Mesodermal cell (in vitro differentiated cells): ENCODE data around the gene ROCK1.
"Not testable (repeated sequence)": the region's sequence is repeated elsewhere in the genome, so short reads cannot be mapped to it uniquely, and the experiment has no call there.

Experiments used
- H3K27ac ChIP-seq: 2 replicates; pipeline ENCODE4 v1.7.0; 2013; ENCODE audit warnings: mild to moderate bottlenecking, low read depth, low read length, moderate library complexity; ENCODE audit not compliant: severe bottlenecking
- H3K36me3 ChIP-seq: 2 replicates; pipeline ENCODE4 v1.7.1; 2013; ENCODE audit warnings: mild to moderate bottlenecking, low read length, moderate library complexity; ENCODE audit not compliant: control insufficient read depth, insufficient read depth
- H3K4me1 ChIP-seq: one replicate; pipeline ENCODE4 v1.7.1; 2013; ENCODE audit warnings: mild to moderate bottlenecking, low read length; ENCODE audit not compliant: insufficient read depth, control insufficient read depth, poor library complexity, severe bottlenecking
- H3K4me3 ChIP-seq: 2 replicates; pipeline ENCODE4 v1.7.0; 2013; ENCODE audit warnings: low read length, control low read depth, mild to moderate bottlenecking; ENCODE audit not compliant: insufficient read depth, poor library complexity, severe bottlenecking; ENCODE audit errors: extremely low read depth
- H3K9me3 ChIP-seq: 2 replicates; pipeline ENCODE4 v1.7.1; 2013; ENCODE audit warnings: mild to moderate bottlenecking, low read length, moderate library complexity; ENCODE audit not compliant: control insufficient read depth
- WGBS, 2 experiments: methylation state at CpG; one replicate each; pipeline ENCODE4 v1.1.5; 2013; ENCODE audit warnings: missing lambda C conversion rate in 2 of 2; ENCODE audit not compliant: insufficient coverage in 2 of 2; 5-methylcytosine and 5-hydroxymethylcytosine counted together

ROCK1 gene

DNA sequence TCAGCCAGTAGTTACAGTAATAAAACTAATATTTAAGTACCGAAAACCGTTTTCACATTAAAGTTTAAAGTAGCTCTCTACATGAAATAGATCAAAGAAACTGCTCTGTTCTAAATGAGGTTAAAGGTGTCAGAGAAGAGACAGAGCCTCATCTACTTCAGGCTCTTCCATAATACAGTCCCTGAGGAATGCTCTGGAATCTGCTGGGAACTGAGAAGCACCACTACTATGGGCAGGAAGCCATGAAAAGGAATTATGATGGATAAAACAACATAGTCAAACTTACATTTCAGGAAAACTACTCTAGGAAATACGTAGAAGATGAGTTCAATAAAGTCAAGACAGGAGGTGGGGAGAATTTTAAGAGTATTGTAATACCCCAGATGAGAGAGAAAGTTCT lies 60.0 kb downstream of the ROCK1 start:
- 88 to 100% methylated on average over 1 of the region's 3 CpGs for WGBS, 2 experiments
- Histone ChIP-seq H3K4me3 (no peak overlapping the region), H3K9me3 (no peaks in the 10 kb centered on the region), H3K4me1 (no peaks in the 10 kb centered on the region), H3K27ac (no peak overlapping the region), H3K36me3 (peaks cover 3% of the 10 kb centered on the region)

DNA sequence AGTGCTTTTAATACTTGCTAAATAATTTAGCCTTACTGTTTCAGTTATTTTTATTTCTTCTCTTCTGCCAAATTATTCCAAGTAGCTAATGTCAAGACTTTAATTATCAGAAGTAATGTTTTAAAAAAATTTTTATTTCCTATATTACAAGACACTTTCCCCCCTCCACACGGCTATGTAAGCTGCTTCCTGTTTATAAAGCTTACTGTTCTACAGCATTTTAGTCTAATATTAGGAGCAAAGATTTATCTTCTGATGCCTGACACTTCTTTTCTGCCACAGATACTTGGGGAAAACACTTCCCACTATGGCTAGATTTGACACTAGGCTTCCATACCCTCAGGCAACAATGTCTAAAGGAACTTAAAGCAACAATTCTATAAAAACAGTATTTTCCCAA lies 62.3 kb downstream of the ROCK1 start:
- H3K36me3 ChIP-seq = peaks cover 15% of the 10 kb centered on the region
- no peak overlapping the region for H3K27ac ChIP-seq
- H3K9me3 ChIP-seq = no peaks in the 10 kb centered on the region
- WGBS, 2 experiments = no CpG with 5 or more reads among the region's 1 CpG
- no peak overlapping the region for H3K4me3 ChIP-seq
- no peaks in the 10 kb centered on the region for H3K4me1 ChIP-seq

DNA sequence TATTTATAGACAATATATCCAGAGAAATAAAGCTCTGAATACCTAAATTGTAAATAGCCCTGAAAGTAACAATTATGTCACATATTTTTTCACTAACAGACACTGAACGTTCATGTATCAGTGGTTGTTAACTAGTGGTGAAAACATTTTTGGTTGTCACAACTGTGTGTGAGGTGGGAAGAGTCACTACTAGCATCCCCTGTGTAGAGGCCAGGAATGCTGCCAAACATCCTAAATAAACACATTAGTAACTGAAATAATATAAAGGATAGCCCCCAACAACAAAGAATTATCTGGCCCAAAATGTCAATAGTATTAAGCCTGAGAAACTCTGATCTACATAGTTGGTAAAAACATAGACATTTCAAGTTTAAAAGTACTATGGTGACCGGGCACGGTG lies 64.5 kb downstream of the ROCK1 start:
- H3K4me3 ChIP-seq = no peak overlapping the region
- H3K36me3 ChIP-seq = peaks cover 18% of the 10 kb centered on the region
- WGBS, 2 experiments = 93 to 100% methylated on average over 2 of the region's 3 CpGs
- H3K4me1 ChIP-seq = no peaks in the 10 kb centered on the region
- no peaks in the 10 kb centered on the region for H3K9me3 ChIP-seq
- no peak overlapping the region for H3K27ac ChIP-seq

DNA sequence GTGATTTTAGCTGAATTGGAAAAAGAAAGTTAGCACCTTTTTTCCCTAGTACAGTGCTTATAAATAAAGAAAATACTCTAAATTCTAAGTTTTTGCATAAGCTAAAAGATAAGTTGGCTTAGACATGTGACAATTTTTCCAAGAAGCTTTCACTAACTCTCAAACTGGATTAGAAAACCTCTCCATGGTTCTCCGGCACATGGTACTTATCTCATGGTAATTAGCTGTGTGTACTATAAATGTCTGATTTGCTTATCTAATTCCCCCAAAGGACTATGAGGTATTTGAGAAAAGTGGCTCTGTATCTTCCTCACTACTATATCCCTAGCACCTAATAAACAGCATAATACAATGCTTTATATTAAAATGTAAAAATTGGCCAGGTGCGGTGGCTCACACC lies 71.1 kb downstream of the ROCK1 start:
- 100% methylated on average over 1 of the region's 2 CpGs; no CpG with 5 or more reads in 1 of the 2 experiments for WGBS, 2 experiments
- Histone ChIP-seq H3K4me3 (no peak overlapping the region), H3K36me3 (peaks cover 30% of the 10 kb centered on the region), H3K9me3 (no peaks in the 10 kb centered on the region), H3K27ac (no peak overlapping the region), H3K4me1 (no peaks in the 10 kb centered on the region)

DNA sequence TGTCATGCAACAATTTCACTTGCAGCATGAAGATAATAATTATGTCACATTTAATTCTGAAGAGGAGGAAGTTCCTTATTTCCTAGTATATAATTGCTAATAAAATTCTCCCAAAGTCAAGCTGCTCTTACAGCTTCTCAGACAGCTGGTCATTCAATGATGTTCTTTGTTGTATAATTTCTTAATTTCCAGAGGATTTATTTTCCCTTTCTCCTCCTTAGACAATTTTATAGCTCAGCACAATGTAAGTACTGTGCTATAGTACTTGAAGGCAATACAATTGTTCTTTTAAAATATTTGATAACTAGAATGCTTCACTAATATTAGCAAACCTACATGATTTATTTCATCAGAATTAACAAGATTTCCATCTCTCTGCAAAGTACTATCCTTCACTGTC lies 73.4 kb downstream of the ROCK1 start:
- Histone ChIP-seq H3K9me3 (no peaks in the 10 kb centered on the region), H3K4me3 (no peak overlapping the region), H3K27ac (no peak overlapping the region), H3K36me3 (peaks cover 30% of the 10 kb centered on the region), H3K4me1 (no peaks in the 10 kb centered on the region)

DNA sequence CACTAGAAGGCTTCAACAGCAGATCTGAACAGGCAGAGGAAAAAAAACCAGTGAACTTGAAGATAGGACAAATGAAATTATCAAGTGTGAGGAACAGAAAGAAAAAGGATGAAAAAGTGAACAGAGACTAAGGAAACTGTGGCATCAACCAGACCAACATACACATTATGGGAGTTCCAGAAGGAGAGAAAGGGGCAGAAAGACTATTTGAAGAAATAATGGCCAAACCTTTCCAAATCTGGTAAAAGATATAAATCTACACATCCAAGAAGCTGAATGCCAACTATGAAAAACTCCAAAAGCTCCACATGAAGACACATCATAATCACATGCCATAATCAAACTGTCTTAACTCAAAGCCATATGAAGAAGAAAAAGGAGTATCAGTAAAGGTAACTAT lies 79.8 kb downstream of the ROCK1 start:
- Histone ChIP-seq H3K4me1 (no peaks in the 10 kb centered on the region), H3K27ac (no peak overlapping the region), H3K9me3 (no peaks in the 10 kb centered on the region), H3K4me3 (no peak overlapping the region), H3K36me3 (peaks cover 26% of the 10 kb centered on the region)

DNA sequence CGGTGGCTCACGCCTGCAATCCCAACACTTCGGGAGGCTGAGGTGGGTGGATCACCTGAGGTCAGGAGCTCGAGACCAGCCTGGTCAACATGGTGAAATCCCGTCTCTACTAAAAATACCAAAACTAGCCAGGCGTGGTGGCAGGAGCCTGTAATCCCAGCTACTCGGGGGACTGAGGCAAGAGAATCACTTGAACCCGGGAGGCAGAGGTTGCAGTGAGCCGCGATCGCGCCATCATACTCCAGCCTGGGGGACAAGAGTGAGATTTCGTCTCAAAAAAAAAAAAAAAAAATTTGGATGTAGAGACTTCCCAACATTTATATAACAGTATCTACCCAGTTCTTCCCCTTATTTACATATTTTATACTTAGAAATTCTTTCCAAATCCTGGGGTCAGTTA lies 93.4 kb downstream of the ROCK1 start:
- peaks cover 56% of the 10 kb centered on the region for H3K36me3 ChIP-seq
- 90 to 100% methylated on average over 4 to 5 of the region's 13 CpGs for WGBS, 2 experiments
- H3K9me3 ChIP-seq, H3K4me3 ChIP-seq, H3K4me1 ChIP-seq, H3K27ac ChIP-seq: not testable (repeated sequence)

DNA sequence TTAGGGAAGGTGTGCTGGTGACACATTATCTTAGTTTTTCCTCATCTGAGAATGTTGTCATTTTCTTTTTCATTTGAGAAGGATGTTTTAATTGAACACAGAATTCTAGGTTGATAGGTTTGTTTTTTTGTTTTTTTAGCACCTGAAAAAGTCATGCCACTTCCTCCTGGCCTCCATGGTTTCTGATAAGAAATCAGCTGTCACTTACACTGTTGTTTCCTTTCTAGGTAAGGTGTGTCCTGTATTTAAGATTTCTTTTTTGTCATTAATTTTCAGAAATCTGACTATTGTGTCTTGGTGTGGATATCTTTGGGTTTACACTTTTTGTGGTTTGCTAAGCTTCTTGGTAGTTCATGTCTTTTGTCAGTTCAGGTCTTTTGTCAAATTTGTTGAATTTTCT lies 99.3 kb downstream of the ROCK1 start:
- Histone ChIP-seq H3K4me3 (no peak overlapping the region), H3K27ac (no peak overlapping the region), H3K4me1 (no peaks in the 10 kb centered on the region), H3K9me3 (no peaks in the 10 kb centered on the region), H3K36me3 (peaks cover 61% of the 10 kb centered on the region)

DNA sequence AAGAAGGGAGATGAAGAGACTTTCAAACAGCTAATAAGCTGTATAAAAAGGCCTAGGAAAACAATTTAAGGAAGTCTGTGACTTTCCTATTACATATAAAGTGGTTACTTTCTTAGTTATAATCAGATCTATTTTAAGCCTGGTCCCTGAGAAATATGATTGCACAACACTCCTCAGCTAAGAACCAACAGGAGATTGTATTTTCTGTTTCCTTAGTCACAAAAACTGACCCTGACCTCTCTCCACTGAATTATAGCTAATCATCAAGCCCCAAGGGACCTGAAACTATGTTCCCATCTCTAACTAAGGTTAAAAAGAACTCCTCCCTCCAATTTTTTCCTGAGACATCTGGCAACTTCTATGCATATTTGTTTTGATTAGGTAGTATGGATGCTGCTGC lies 106.9 kb downstream of the ROCK1 start:
- Histone ChIP-seq H3K27ac (no peak overlapping the region), H3K4me1 (no peaks in the 10 kb centered on the region), H3K9me3 (no peaks in the 10 kb centered on the region), H3K36me3 (peaks cover 46% of the 10 kb centered on the region), H3K4me3 (no peak overlapping the region)

DNA sequence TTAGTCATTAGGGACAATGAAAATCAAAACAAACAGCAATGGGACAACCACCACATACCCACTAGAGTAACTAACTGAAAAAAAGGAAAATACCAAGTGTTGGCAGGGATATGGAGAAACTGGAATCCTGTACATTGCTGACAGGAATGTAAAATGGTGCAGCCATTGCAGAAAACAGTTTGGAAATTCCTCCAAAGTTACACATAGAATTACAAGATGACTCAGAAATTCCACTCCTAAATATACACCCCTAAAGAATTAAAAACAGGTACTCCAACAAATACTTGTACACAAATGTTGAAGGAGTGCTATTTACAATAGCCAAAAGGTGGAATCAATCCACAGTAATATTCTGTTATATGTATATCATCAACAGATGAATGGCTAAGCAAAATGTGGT lies 110.9 kb downstream of the ROCK1 start:
- H3K9me3 ChIP-seq = no peaks in the 10 kb centered on the region
- no peaks in the 10 kb centered on the region for H3K4me1 ChIP-seq
- peaks cover 31% of the 10 kb centered on the region for H3K36me3 ChIP-seq
- H3K27ac ChIP-seq = no peak overlapping the region
- no peak overlapping the region for H3K4me3 ChIP-seq

DNA sequence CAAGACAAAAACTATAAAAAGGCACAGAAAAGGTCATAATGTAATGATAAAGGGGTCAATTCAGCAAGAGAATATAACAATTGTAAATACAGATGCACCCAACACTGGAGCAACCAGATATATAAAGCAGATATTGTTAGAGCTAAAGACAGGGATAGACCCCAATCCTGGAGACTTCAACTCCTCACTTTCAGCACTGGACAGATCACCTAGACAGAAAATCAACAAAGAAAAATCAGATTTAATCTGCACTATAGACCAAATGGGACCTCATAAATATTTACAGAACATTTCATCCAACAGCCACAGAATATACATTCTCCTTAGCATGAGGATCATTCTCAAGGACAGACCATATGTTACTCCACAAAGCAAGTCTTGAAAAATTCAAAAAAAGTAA lies 114.2 kb downstream of the ROCK1 start:
- H3K27ac ChIP-seq = no peak overlapping the region
- H3K9me3 ChIP-seq = no peaks in the 10 kb centered on the region

DNA sequence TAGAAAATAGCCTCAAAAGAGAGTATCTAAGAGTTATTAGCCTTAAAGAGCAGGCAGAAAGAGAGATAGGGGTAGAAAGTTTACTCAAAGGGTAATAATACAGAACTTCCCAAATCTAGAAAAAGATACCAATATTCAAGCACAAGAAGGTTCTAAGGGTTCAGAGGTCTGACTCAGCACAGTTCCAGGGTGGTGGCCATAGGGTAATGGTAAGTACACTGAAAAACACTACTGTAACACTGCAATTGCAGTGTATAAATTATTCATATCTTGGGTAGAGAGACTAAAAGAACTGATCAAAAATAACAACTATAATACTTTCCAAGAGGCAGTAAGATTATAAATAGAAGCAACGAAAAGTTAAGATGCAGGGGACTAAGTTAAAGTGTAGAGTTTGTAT lies 115.2 kb downstream of the ROCK1 start:
- no peaks in the 10 kb centered on the region for H3K4me1 ChIP-seq
- H3K36me3 ChIP-seq = peaks cover 24% of the 10 kb centered on the region
- no peak overlapping the region for H3K4me3 ChIP-seq
- H3K27ac ChIP-seq = no peak overlapping the region
- H3K9me3 ChIP-seq = no peaks in the 10 kb centered on the region
- 80% methylated on average over 1 of the region's 1 CpG; no CpG with 5 or more reads in 1 of the 2 experiments for WGBS, 2 experiments

More for the DNA sequence above, 114.2 kb downstream of the ROCK1 start:
- no peak overlapping the region for H3K4me3 ChIP-seq
- no peaks in the 10 kb centered on the region for H3K4me1 ChIP-seq
- H3K36me3 ChIP-seq = peaks cover 17% of the 10 kb centered on the region
